ENCODE results near the gene SRGAP1. TPM values are rescaled to one million over a fixed set of nuclear protein-coding genes. Genes with fewer than 3 reads are reported as not detected.
"Not testable (repeated sequence)": the region's sequence is repeated elsewhere in the genome, so short reads cannot be mapped to it uniquely, and the experiment has no call there.

The SRGAP1 gene
- total and polyA plus RNA-seq, 2 donors from 2014 or later = 1.8 to 13.5 TPM

DNA sequence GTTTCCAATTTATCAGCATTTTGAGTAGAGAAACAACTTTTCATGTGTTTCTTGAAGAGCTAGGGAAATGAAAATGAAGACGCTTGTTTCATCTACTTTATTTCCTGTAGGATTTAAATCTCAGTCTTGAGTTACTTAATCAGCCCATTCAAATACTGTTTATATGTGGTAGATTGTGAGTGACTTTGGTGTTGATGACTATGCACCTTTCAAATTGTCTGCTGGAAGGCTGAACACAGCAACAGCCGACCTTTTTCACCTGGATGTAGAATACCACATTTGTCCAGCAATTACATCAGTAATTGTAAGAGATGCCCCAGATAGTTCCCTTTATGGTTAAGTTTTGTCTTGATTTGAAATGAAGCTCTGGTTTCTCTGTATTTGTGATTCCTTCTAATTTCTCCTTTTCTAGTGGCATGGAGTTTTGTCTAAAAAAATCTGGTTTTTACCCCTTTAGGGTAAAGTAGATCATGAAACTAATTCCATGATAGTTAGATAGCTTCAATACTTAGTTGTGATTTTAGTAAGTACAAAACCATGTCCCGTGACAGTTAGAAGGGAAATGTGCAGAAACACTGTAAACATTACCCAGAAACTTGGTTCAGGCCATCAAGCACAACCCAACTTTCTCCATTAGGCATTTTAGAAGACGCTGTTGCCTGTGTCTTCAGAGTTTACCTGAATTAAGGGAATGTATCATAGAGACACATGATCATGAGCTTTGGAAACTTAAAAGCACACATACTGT lies 165.0 kb downstream of the SRGAP1 start:
- Histone ChIP-seq H3K36me3 (ENCODE audit: control insufficient read depth in 2 of 3, insufficient read depth in 3 of 3, low read length in 3 of 3) (no peaks in the 10 kb centered on the region), H3K4me3 (ENCODE audit: low read length in 3 of 3) (no peak overlapping the region), H3K9me3 (ENCODE audit: control insufficient read depth in 2 of 3, insufficient read depth in 1 of 3, low read length in 3 of 3) (no peaks in the 10 kb centered on the region), H3K9ac (ENCODE audit: low read length in 3 of 3) (no peak overlapping the region), H3K4me1 (ENCODE audit: control insufficient read depth in 2 of 3, insufficient read depth in 2 of 3, low read depth in 1 of 3, low read length in 3 of 3) (peaks cover 0 to 20% (median 3%) of the 10 kb centered on the region in 3 donors), H3K27ac (ENCODE audit: low read depth in 2 of 2, low read length in 2 of 2) (no peak overlapping the region), H3K27me3 (ENCODE audit: control insufficient read depth, insufficient read depth, low read length) (no peaks in the 10 kb centered on the region)
- no peak for DNase-seq
- no peak for TF ChIP-seq CTCF (IDR thresholded peaks at IDR 0.05; ENCODE audit: borderline replicate concordance, extremely low read depth, insufficient read depth)
- FAIRE-seq = no peak
- intact Hi-C loops (cut with DNase I) = no loop called here

- FAIRE-seq (peak; percentile 15), DNase-seq (peak in 2 of 5 donors; percentile 28 to 47)
- H3K4me1 ChIP-seq (ENCODE audit: control insufficient read depth in 2 of 3, insufficient read depth in 2 of 3, low read depth in 1 of 3, low read length in 3 of 3) = peaks cover 0 to 20% (median 3%) of the 10 kb centered on the region in 3 donors
- intact Hi-C loops (cut with DNase I) = no loop called here
- no peak for TF ChIP-seq CTCF (IDR thresholded peaks at IDR 0.05; ENCODE audit: borderline replicate concordance, extremely low read depth, insufficient read depth)
- H3K4me3 ChIP-seq (ENCODE audit: low read length in 3 of 3) = no peak overlapping the region
- no peak overlapping the region for H3K27ac ChIP-seq (ENCODE audit: low read depth in 2 of 2, low read length in 2 of 2)
- no peak overlapping the region for H3K9ac ChIP-seq (ENCODE audit: low read length in 3 of 3)
- H3K27me3 ChIP-seq (ENCODE audit: control insufficient read depth, insufficient read depth, low read length) = no peaks in the 10 kb centered on the region
- no peaks in the 10 kb centered on the region for H3K36me3 ChIP-seq (ENCODE audit: control insufficient read depth in 2 of 3, insufficient read depth in 3 of 3, low read length in 3 of 3)
- no peaks in the 10 kb centered on the region for H3K9me3 ChIP-seq (ENCODE audit: control insufficient read depth in 2 of 3, insufficient read depth in 1 of 3, low read length in 3 of 3)
Measured at GRCh38 chr12:64010069-64010686, 165.7 kb downstream of the SRGAP1 start.

DNA sequence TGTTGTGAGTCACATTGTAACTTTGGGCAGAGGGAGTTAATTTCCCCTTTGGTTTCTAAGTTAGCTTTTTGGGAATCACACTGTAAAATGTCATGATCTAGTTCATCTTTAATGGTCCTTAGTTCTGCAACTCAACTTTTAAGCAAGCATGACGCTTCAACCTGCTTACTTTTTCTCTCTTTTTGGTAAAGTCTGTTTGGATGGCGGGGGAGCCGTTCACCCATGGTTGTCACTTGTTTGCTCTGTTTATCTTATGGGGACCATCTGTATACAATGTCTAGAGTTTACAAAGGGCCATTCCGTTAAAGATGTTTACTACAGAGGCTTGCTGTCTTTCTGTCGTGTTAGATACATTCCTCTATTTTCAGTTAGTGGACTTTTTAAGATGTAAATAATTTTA lies 172.0 kb downstream of the SRGAP1 start:
- H3K9ac ChIP-seq (ENCODE audit: low read length in 3 of 3) = no peak overlapping the region
- H3K4me1 ChIP-seq (ENCODE audit: control insufficient read depth in 2 of 3, insufficient read depth in 2 of 3, low read depth in 1 of 3, low read length in 3 of 3) = no peaks in the 10 kb centered on the region
- FAIRE-seq (no peak), DNase-seq (no peak)
- H3K27me3 ChIP-seq (ENCODE audit: control insufficient read depth, insufficient read depth, low read length) = no peaks in the 10 kb centered on the region
- no peak overlapping the region for H3K27ac ChIP-seq (ENCODE audit: low read depth in 2 of 2, low read length in 2 of 2)
- H3K9me3 ChIP-seq (ENCODE audit: control insufficient read depth in 2 of 3, insufficient read depth in 1 of 3, low read length in 3 of 3) = no peaks in the 10 kb centered on the region
- no peak for TF ChIP-seq CTCF (IDR thresholded peaks at IDR 0.05; ENCODE audit: borderline replicate concordance, extremely low read depth, insufficient read depth)
- intact Hi-C loops (cut with DNase I) = no loop called here
- H3K4me3 ChIP-seq (ENCODE audit: low read length in 3 of 3) = no peak overlapping the region
- H3K36me3 ChIP-seq (ENCODE audit: control insufficient read depth in 2 of 3, insufficient read depth in 3 of 3, low read length in 3 of 3) = no peaks in the 10 kb centered on the region

- H3K4me1 ChIP-seq (ENCODE audit: control insufficient read depth in 2 of 3, insufficient read depth in 2 of 3, low read depth in 1 of 3, low read length in 3 of 3); DNase-seq; H3K9ac ChIP-seq (ENCODE audit: low read length in 3 of 3); H3K27me3 ChIP-seq (ENCODE audit: control insufficient read depth, insufficient read depth, low read length); intact Hi-C loops (cut with DNase I); H3K4me3 ChIP-seq (ENCODE audit: low read length in 3 of 3); H3K27ac ChIP-seq (ENCODE audit: low read depth in 2 of 2, low read length in 2 of 2); FAIRE-seq; H3K36me3 ChIP-seq (ENCODE audit: control insufficient read depth in 2 of 3, insufficient read depth in 3 of 3, low read length in 3 of 3); H3K9me3 ChIP-seq (ENCODE audit: control insufficient read depth in 2 of 3, insufficient read depth in 1 of 3, low read length in 3 of 3): not testable (repeated sequence)
Measured at GRCh38 chr12:64018116-64018515, 173.6 kb downstream of the SRGAP1 start.

Measured in kidney (tissue), 14 donors.